SK-N-SH treated with all-trans-retinoic acid at 6 μM for 48 hours (cell line): ENCODE results near the gene STMN3.

ENCODE experiments used
- ATAC-seq: fragments of 200-7000 bp; cut with Tn5 transposase; 3 replicates; pipeline ENCODE4 v1.9.1; 2020; ENCODE audit warnings: mild to moderate bottlenecking, moderate library complexity
- ARNTL ChIP-seq: fragments of 450-650 bp; formaldehyde crosslinking; IDR thresholded peaks from 2 replicates; pipeline ENCODE4 v1.5.0; 2020; ENCODE audit warnings: low read depth, mild to moderate bottlenecking, moderate library complexity, borderline replicate concordance
- CSDC2 ChIP-seq: fragments of 250-450 bp; sonication (Bioruptor Pico); IDR thresholded peaks from 2 replicates; pipeline ENCODE4 v1.5.0; 2020; ENCODE audit warnings: mild to moderate bottlenecking, moderate library complexity
- CSRNP3 ChIP-seq: fragments of 250-450 bp; sonication (Bioruptor Pico); IDR thresholded peaks from 2 replicates; pipeline ENCODE4 v1.5.1; 2021; ENCODE audit warnings: mild to moderate bottlenecking, moderate library complexity
- ESRRG ChIP-seq: fragments of 250-450 bp; sonication (Bioruptor Pico); IDR thresholded peaks from 2 replicates; pipeline ENCODE4 v1.6.1; 2021; ENCODE audit warnings: mild to moderate bottlenecking
- GLIS3 ChIP-seq: fragments of 250-450 bp; sonication (Bioruptor Pico); IDR thresholded peaks from 2 replicates; pipeline ENCODE4 v1.5.0; 2020; ENCODE audit warnings: mild to moderate bottlenecking, moderate library complexity
- ISL1 ChIP-seq: fragments of 250-450 bp; sonication (Bioruptor Pico); IDR thresholded peaks from 2 replicates; pipeline ENCODE4 v2.1.2; 2022; ENCODE audit warnings: mild to moderate bottlenecking, moderate library complexity
- OSR1 ChIP-seq: fragments of 250-450 bp; sonication (Bioruptor Pico); IDR thresholded peaks from 2 replicates; pipeline ENCODE4 v1.8.0; 2022; ENCODE audit warnings: moderate library complexity, mild to moderate bottlenecking, inconsistent platforms
- PATZ1 ChIP-seq: fragments of 250-450 bp; sonication (Bioruptor Pico); IDR thresholded peaks from 2 replicates; pipeline ENCODE4 v1.8.0; 2020; ENCODE audit warnings: mild to moderate bottlenecking, moderate library complexity, borderline replicate concordance
- PPARA ChIP-seq: fragments of 250-450 bp; sonication (Bioruptor Pico); IDR thresholded peaks from 2 replicates; pipeline ENCODE4 v1.5.0; 2020; ENCODE audit warnings: mild to moderate bottlenecking, borderline replicate concordance
- SNAI2 ChIP-seq: fragments of 250-450 bp; sonication (Bioruptor Pico); IDR thresholded peaks from 2 replicates; pipeline ENCODE4 v1.5.0; 2020; ENCODE audit warnings: mild to moderate bottlenecking, moderate library complexity
- TCF4 ChIP-seq: fragments of 250-450 bp; sonication (Bioruptor Pico); IDR thresholded peaks from 2 replicates; pipeline ENCODE4 v1.8.0; 2021; ENCODE audit warnings: mild to moderate bottlenecking, moderate library complexity, borderline replicate concordance
- TOX ChIP-seq: fragments of 250-450 bp; sonication (Bioruptor Pico); IDR thresholded peaks from 2 replicates; pipeline ENCODE4 v1.8.0; 2021; ENCODE audit warnings: mild to moderate bottlenecking, moderate library complexity, borderline replicate concordance
- ZC3H10 ChIP-seq: fragments of 250-450 bp; sonication (Bioruptor Pico); IDR thresholded peaks from 2 replicates; pipeline ENCODE4 v1.5.1; 2021; ENCODE audit warnings: mild to moderate bottlenecking, moderate library complexity
- ZFP3 ChIP-seq: fragments of 250-450 bp; sonication (Bioruptor Pico); IDR thresholded peaks from 2 replicates; pipeline ENCODE4 v1.5.0; 2020; ENCODE audit warnings: mild to moderate bottlenecking, moderate library complexity
- ZFP30 ChIP-seq: fragments of 450-650 bp; formaldehyde crosslinking; IDR thresholded peaks from 2 replicates; pipeline ENCODE4 v1.5.0; 2022; ENCODE audit warnings: mild to moderate bottlenecking, moderate library complexity
- ZNF565 ChIP-seq: fragments of 450-650 bp; formaldehyde crosslinking; conservative IDR thresholded peaks from 2 replicates; pipeline ENCODE4 v1.5.0; 2020; ENCODE audit warnings: low read depth, mild to moderate bottlenecking, moderate library complexity
- ZNF70 ChIP-seq: fragments of 450-650 bp; formaldehyde crosslinking; IDR thresholded peaks from 2 replicates; pipeline ENCODE4 v1.5.0; 2020; ENCODE audit warnings: mild to moderate bottlenecking, moderate library complexity
- TF ChIP-seq, protein P1 (sequence below): fragments of 250-450 bp; sonication (Bioruptor Pico); IDR thresholded peaks from 2 replicates; pipeline ENCODE4 v1.8.0; 2021; ENCODE audit warnings: low read depth, mild to moderate bottlenecking, moderate library complexity, borderline replicate concordance
- TF ChIP-seq, protein P2 (sequence below): fragments of 250-450 bp; sonication (Bioruptor Pico); IDR thresholded peaks from 2 replicates; pipeline ENCODE4 v1.5.1; 2020; ENCODE audit warnings: low read depth, mild to moderate bottlenecking, moderate library complexity

The STMN3 gene

GRCh38 chr20:63664861-63665594 lies 11.8 kb upstream of the STMN3 start:
- no peak; the same call in 2 of the 3 replicates for ATAC-seq
- no peak for TF ChIP-seq ZNF70 (CRISPR knock-in tag)
- TF ChIP-seq ZC3H10 (CRISPR knock-in tag): no peak
- no peak for TF ChIP-seq PATZ1
- TF ChIP-seq PPARA (CRISPR knock-in tag): no peak
- no peak for TF ChIP-seq ESRRG
- no peak for TF ChIP-seq TOX (CRISPR knock-in tag)

GRCh38 chr20:63664143-63664851 lies 11.1 kb upstream of the STMN3 start:
- TF ChIP-seq OSR1: no peak
- TF ChIP-seq, protein P1, sequence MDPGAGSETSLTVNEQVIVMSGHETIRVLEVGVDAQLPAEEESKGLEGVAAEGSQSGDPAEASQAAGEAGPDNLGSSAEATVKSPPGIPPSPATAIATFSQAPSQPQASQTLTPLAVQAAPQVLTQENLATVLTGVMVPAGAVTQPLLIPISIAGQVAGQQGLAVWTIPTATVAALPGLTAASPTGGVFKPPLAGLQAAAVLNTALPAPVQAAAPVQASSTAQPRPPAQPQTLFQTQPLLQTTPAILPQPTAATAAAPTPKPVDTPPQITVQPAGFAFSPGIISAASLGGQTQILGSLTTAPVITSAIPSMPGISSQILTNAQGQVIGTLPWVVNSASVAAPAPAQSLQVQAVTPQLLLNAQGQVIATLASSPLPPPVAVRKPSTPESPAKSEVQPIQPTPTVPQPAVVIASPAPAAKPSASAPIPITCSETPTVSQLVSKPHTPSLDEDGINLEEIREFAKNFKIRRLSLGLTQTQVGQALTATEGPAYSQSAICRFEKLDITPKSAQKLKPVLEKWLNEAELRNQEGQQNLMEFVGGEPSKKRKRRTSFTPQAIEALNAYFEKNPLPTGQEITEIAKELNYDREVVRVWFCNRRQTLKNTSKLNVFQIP (CRISPR knock-in tag): no peak
- no peak for TF ChIP-seq ZFP3
- TF ChIP-seq, protein P2, sequence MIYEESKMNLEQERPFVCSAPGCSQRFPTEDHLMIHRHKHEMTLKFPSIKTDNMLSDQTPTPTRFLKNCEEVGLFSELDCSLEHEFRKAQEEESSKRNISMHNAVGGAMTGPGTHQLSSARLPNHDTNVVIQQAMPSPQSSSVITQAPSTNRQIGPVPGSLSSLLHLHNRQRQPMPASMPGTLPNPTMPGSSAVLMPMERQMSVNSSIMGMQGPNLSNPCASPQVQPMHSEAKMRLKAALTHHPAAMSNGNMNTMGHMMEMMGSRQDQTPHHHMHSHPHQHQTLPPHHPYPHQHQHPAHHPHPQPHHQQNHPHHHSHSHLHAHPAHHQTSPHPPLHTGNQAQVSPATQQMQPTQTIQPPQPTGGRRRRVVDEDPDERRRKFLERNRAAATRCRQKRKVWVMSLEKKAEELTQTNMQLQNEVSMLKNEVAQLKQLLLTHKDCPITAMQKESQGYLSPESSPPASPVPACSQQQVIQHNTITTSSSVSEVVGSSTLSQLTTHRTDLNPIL (CRISPR knock-in tag): no peak
- no peak for TF ChIP-seq PPARA (CRISPR knock-in tag)
- TF ChIP-seq CSDC2 (CRISPR knock-in tag): no peak
- no peak for TF ChIP-seq GLIS3 (CRISPR knock-in tag)
- TF ChIP-seq ZNF70 (CRISPR knock-in tag): no peak
- TF ChIP-seq ESRRG: no peak
- TF ChIP-seq TCF4 (CRISPR knock-in tag): no peak
- no peak for TF ChIP-seq ZFP30 (CRISPR knock-in tag)
- no peak for TF ChIP-seq SNAI2 (CRISPR knock-in tag)
- no peak for TF ChIP-seq ARNTL (CRISPR knock-in tag)
- ATAC-seq: no peak

DNA sequence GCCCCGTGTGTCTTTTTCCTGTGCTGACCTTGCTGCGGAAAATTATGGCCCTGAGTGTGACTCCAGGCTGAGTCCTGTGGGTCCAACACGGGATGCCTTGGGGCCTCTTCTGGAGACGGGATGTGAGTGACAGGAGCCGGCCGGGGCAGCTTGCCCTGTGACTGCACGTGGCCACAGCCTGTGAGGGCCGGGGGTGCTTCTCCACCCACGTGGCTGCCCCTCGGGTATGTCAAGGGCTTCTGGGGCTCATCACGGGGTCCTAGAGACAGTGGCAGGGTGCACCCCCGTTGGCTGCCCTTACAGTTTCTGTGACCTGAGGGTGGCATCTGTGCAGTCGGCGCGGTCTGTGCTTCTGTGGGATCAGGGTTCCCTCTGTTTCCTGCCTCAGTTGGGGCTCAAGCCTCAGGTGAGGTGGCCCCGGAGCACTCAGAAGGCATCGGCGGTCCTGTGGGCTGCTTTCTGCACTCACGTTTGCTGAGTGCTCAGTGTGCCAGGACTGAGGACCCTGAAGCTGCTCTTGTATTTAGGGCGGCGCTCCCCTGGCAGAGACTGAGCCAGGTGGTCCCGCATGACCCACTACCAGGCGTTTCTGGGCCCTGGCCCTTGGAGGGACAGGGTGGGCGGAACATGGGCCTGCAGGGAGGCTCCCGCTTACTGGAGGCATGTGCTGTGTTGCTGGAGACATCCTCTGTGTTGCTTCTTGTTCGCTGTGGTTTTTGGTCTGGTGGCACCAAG lies 10.3 kb upstream of the STMN3 start:
- TF ChIP-seq, protein P1 (CRISPR knock-in tag): no peak
- TF ChIP-seq ZNF70 (CRISPR knock-in tag) (no peak), ZNF565 (CRISPR knock-in tag) (no peak)

DNA sequence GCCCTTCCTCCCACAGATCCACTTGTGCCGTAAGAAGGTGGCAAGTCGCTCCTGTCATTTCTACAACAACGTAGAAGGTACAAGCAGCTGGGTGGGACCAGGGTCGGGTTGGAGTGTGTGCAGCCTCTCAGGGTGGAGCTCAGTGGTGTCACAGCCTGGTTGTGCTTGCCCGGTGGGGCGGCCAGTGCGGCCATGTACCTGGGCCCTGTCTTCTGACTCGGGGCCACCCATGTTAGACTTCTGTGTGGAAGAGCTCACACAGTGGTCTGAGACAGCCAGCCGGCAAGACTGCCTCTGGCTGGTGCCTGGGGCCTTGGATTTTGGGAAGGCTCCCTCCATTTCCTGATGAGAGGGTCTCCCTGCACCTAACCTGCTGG lies 9.6 kb upstream of the STMN3 start:
- no peak for ATAC-seq
- TF ChIP-seq ARNTL (CRISPR knock-in tag) (no peak), ISL1 (CRISPR knock-in tag) (no peak), SNAI2 (CRISPR knock-in tag) (no peak), TOX (CRISPR knock-in tag) (no peak), ZC3H10 (CRISPR knock-in tag) (no peak), GLIS3 (CRISPR knock-in tag) (no peak), ESRRG (no peak), ZNF70 (CRISPR knock-in tag) (no peak), CSDC2 (CRISPR knock-in tag) (no peak), TCF4 (CRISPR knock-in tag) (no peak), PATZ1 (no peak), CSRNP3 (CRISPR knock-in tag) (no peak)
- TF ChIP-seq, protein P1 (CRISPR knock-in tag): no peak

More for the DNA sequence above, 10.3 kb upstream of the STMN3 start:
- no peak for ATAC-seq
